Ammon's horn (tissue), 1 donor: Measurements from ENCODE around the gene PDE4D.

Source experiments
- DNase-seq: peaks from one replicate; pipeline ENCODE4 v3.0.0-alpha.2; 2016; ENCODE audit warnings: low spot score

PDE4D gene

GRCh38 chr5:59254055-59254687 is 639.4 kb downstream of the PDE4D start:
- DNase-seq: no peak

GRCh38 chr5:59253625-59254024 is 639.9 kb downstream of the PDE4D start:
- DNase-seq: no peak

- DNase-seq: no peak
These were observed 641.9 kb downstream of the PDE4D start for GRCh38 chr5:59251627-59252026.

GRCh38 chr5:59249726-59250125 is 643.8 kb downstream of the PDE4D start:
- DNase-seq: no peak

- no peak for DNase-seq
These were observed 644.4 kb downstream of the PDE4D start for GRCh38 chr5:59249160-59249559.

GRCh38 chr5:59246882-59247281 is 646.6 kb downstream of the PDE4D start:
- no peak for DNase-seq

- DNase-seq: no peak
These were observed 647.2 kb downstream of the PDE4D start for GRCh38 chr5:59246145-59246869.

GRCh38 chr5:59245198-59245597 is 648.3 kb downstream of the PDE4D start:
- no peak for DNase-seq

GRCh38 chr5:59241552-59241951 is 652.0 kb downstream of the PDE4D start:
- DNase-seq: no peak

- no peak for DNase-seq
These were observed 652.4 kb downstream of the PDE4D start for GRCh38 chr5:59241119-59241518.

- DNase-seq: no peak
These were observed 655.2 kb downstream of the PDE4D start for GRCh38 chr5:59238126-59238902.

- DNase-seq: no peak
These were observed 656.5 kb downstream of the PDE4D start for GRCh38 chr5:59236986-59237385.

- no peak for DNase-seq
These were observed 657.1 kb downstream of the PDE4D start for GRCh38 chr5:59236448-59236847.

GRCh38 chr5:59234236-59234635 is 659.3 kb downstream of the PDE4D start:
- no peak for DNase-seq

GRCh38 chr5:59231221-59231931 is 662.1 kb downstream of the PDE4D start:
- DNase-seq: no peak

GRCh38 chr5:59222687-59223511 is 670.6 kb downstream of the PDE4D start:
- DNase-seq: no peak

GRCh38 chr5:59221769-59222168 is 671.8 kb downstream of the PDE4D start:
- DNase-seq: no peak

- DNase-seq: no peak
These were observed 675.0 kb downstream of the PDE4D start for GRCh38 chr5:59218424-59219045.

GRCh38 chr5:59216841-59217240 is 676.7 kb downstream of the PDE4D start:
- DNase-seq: no peak

GRCh38 chr5:59212596-59212995 is 680.9 kb downstream of the PDE4D start:
- no peak for DNase-seq

GRCh38 chr5:59209758-59210359 is 683.7 kb downstream of the PDE4D start:
- no peak for DNase-seq
